PC-9 (cell line): ENCODE measurements around the gene TIRAP. TPM values are rescaled to one million over a fixed set of nuclear protein-coding genes. Genes with fewer than 3 reads are reported as not detected.
A peak's percentile ranks its signal among the peaks of the same experiment; 100 is the strongest.

Source experiments
- BruUV-seq: library from RNA; stranded (reverse); fragments of 400-500 nt; replicated peaks from 2 replicates; lab custom pipeline; 2021; lab: Mats Ljungman, UMichigan
- CTCF ChIA-PET: fragments of 300-600 bp; sonication (Branson Sonifier 250); formaldehyde crosslinking; loops from one replicate; lab custom pipeline; 2022; ENCODE audit warnings: antibody characterized with exemption; lab: Charles Lee
- POLR2A ChIA-PET: fragments of 300-600 bp; sonication (Branson Sonifier 250); formaldehyde crosslinking; loops from one replicate; lab custom pipeline; 2022; ENCODE audit warnings: antibody characterized with exemption; ENCODE audit not compliant: unreplicated experiment; lab: Charles Lee
- DNase-seq, 2 experiments: peaks; one replicate each; pipeline versions ENCODE4 v3.0.0 to v3.0.0-alpha.2; 2015 to 2022; ENCODE audit warnings: mixed read lengths in 1 of 2
- H2AFZ ChIP-seq: fragments of 200-600 bp; sonication (generic); 2 replicates; pipeline ENCODE4 v1.8.1; 2017; ENCODE audit warnings: antibody characterized with exemption
- H3F3A ChIP-seq: fragments of 200-600 bp; sonication (generic); 2 replicates; pipeline ENCODE4 v1.8.1; 2017; ENCODE audit warnings: antibody characterized with exemption, mild to moderate bottlenecking, low read depth; ENCODE audit not compliant: insufficient read depth
- H3K27ac ChIP-seq: fragments of 200-600 bp; sonication (generic); 2 replicates; pipeline ENCODE4 v1.6.1; 2016; ENCODE audit warnings: mixed run types
- H3K27me3 ChIP-seq: fragments of 200-600 bp; sonication (generic); 2 replicates; pipeline ENCODE4 v1.6.1; 2016; ENCODE audit warnings: low read depth, mixed run types; ENCODE audit not compliant: insufficient read depth
- H3K36me3 ChIP-seq: fragments of 200-600 bp; sonication (generic); 2 replicates; pipeline ENCODE4 v1.6.1; 2016; ENCODE audit warnings: low read depth, mixed run types
- H3K4me1 ChIP-seq: fragments of 200-600 bp; sonication (generic); replicated peaks from 2 replicates; pipeline ENCODE4 v1.6.1; 2016; ENCODE audit warnings: mixed run types; ENCODE audit not compliant: insufficient read depth
- H3K4me2 ChIP-seq: fragments of 200-600 bp; sonication (generic); 2 replicates; pipeline ENCODE4 v1.6.1; 2017; ENCODE audit warnings: mixed run types
- H3K4me3 ChIP-seq: fragments of 200-600 bp; sonication (generic); 2 replicates; pipeline ENCODE4 v1.6.1; 2016; ENCODE audit warnings: mixed run types
- H3K79me2 ChIP-seq: fragments of 200-600 bp; sonication (generic); 2 replicates; pipeline ENCODE4 v1.6.1; 2017; ENCODE audit warnings: low read depth, mixed run types
- H3K9me2 ChIP-seq: fragments of 200-600 bp; sonication (generic); 2 replicates; pipeline ENCODE4 v1.8.1; 2017; ENCODE audit warnings: mild to moderate bottlenecking; ENCODE audit not compliant: insufficient read depth
- H3K9me3 ChIP-seq: fragments of 200-600 bp; sonication (generic); 2 replicates; pipeline ENCODE4 v1.8.1; 2016; ENCODE audit warnings: low read depth; ENCODE audit not compliant: insufficient read depth
- H4K20me1 ChIP-seq: fragments of 200-600 bp; sonication (generic); 2 replicates; pipeline ENCODE4 v1.8.1; 2017; ENCODE audit not compliant: insufficient read depth
- CTCF ChIP-seq: fragments of 200-600 bp; sonication (generic); conservative IDR thresholded peaks from 2 replicates; pipeline ENCODE4 v1.6.1; 2017; ENCODE audit warnings: mixed run types, antibody characterized with exemption, mild to moderate bottlenecking, moderate library complexity
- EZH2 ChIP-seq: fragments of 200-600 bp; sonication (generic); IDR thresholded peaks from 2 replicates; pipeline ENCODE4 v1.8.0; 2017; ENCODE audit warnings: antibody characterized with exemption, low read depth
- intact Hi-C: fragments of 100-400 bp; cut with micrococcal nuclease; formaldehyde crosslinking; loops from one replicate; pipeline ENCODE4 v1.10.0; 2022; ENCODE audit not compliant: unreplicated experiment
- total RNA-seq: library from RNA; stranded (reverse); gene quantifications from 2 replicates; pipeline ENCODE4 v1.2.3, GENCODE V29; 2021

The TIRAP gene
- total RNA-seq, 1 experiment from 2014 or later, result 12.7 TPM

- H3K4me1 ChIP-seq, result peaks cover 38% of the 10 kb centered on the region
- POLR2A ChIA-PET, result no interaction called here
- no TSS peak for BruUV-seq
These were observed 53.2 kb downstream of the TIRAP start for GRCh38 chr11:126336138-126336541.

GRCh38 chr11:126336671-126337101, 53.8 kb downstream of the TIRAP start:
- BruUV-seq, result no TSS peak
- Histone ChIP-seq H2AFZ (no peak overlapping the region), H3K4me2 (no peak overlapping the region), H3K27me3 (no peaks in the 10 kb centered on the region), H3K27ac (no peak overlapping the region), H3F3A (peaks cover 15% of the 10 kb centered on the region), H3K9me2 (no peaks in the 10 kb centered on the region), H3K9me3 (no peaks in the 10 kb centered on the region), H3K36me3 (0 out of 2 replicates have a peak, but pooled peaks cover 8% of the 10 kb centered on the region), H3K4me3 (no peak overlapping the region), H3K4me1 (peaks cover 43% of the 10 kb centered on the region), H4K20me1 (no peaks in the 10 kb centered on the region), H3K79me2 (peaks cover 10% of the 10 kb centered on the region)
- ChIA-PET CTCF (interaction anchor here (0.6 kb wide), 1 partner anchor 420 kb away, joined by 4 read pairs; no protein-coding TSS in a partner anchor), POLR2A (no interaction called here)
- DNase-seq, result peak in 1 of 2 experiments; percentile 17
- intact Hi-C loops, result no loop called here
- TF ChIP-seq EZH2, result no peak
- no peak for TF ChIP-seq CTCF

More at GRCh38 chr11:126336138-126336541, 53.2 kb downstream of the TIRAP start:
- CTCF ChIA-PET, result interaction anchor here (0.6 kb wide), 1 partner anchor 419 kb away, joined by 4 read pairs; no protein-coding TSS in a partner anchor
- Histone ChIP-seq H3K27ac (no peak overlapping the region), H2AFZ (no peak overlapping the region), H3K79me2 (peaks cover 5% of the 10 kb centered on the region), H3K27me3 (no peaks in the 10 kb centered on the region), H3K9me2 (no peaks in the 10 kb centered on the region), H3K9me3 (no peaks in the 10 kb centered on the region), H3K4me3 (no peak overlapping the region), H4K20me1 (no peaks in the 10 kb centered on the region), H3F3A (peaks cover 9% of the 10 kb centered on the region), H3K4me2 (no peak overlapping the region), H3K36me3 (0 out of 2 replicates have a peak, but pooled peaks cover 4% of the 10 kb centered on the region)
- intact Hi-C loops, result no loop called here
- TF ChIP-seq CTCF (no peak), EZH2 (no peak)
- peak in 1 of 2 experiments; percentile 8 for DNase-seq

GRCh38 chr11:126337126-126337473, 54.2 kb downstream of the TIRAP start:
- Histone ChIP-seq H3K4me2 (no peak overlapping the region; the same call in 1 of the 2 replicates), H3K4me1 (peaks cover 48% of the 10 kb centered on the region), H3K9me2 (no peaks in the 10 kb centered on the region), H2AFZ (no peak overlapping the region), H3K4me3 (no peak overlapping the region), H3K36me3 (0 out of 2 replicates have a peak, but pooled peaks cover 8% of the 10 kb centered on the region), H3K9me3 (no peaks in the 10 kb centered on the region), H3K79me2 (peaks cover 10% of the 10 kb centered on the region), H3F3A (peaks cover 18% of the 10 kb centered on the region), H4K20me1 (no peaks in the 10 kb centered on the region), H3K27ac (no peak overlapping the region), H3K27me3 (no peaks in the 10 kb centered on the region)
- BruUV-seq, result no TSS peak
- POLR2A ChIA-PET, result no interaction called here
- CTCF ChIA-PET, result interaction anchor here (0.8 to 1.1 kb wide), 2 partner anchors 16 to 143 kb away, joined by 3 read pairs; no protein-coding TSS in a partner anchor
- intact Hi-C loops, result no loop called here
- TF ChIP-seq EZH2, result no peak
- no peak for TF ChIP-seq CTCF
- peak in 1 of 2 experiments; percentile 26 for DNase-seq
